Neuronal stem cell (in vitro differentiated cells): ENCODE measurements around the gene INPP1.

ENCODE experiments used
- DNase-seq: peaks from one replicate; pipeline ENCODE4 v3.0.0-alpha.2; 2013; ENCODE audit warnings: low spot score
- H2AFZ ChIP-seq: one replicate; pipeline ENCODE4 v1.6.1; 2013; ENCODE audit warnings: mild to moderate bottlenecking, low read length, inconsistent platforms
- H2AK5ac ChIP-seq: 2 replicates; pipeline ENCODE4 v1.6.1; 2013; ENCODE audit warnings: low read depth, mild to moderate bottlenecking, inconsistent platforms, low read length, moderate library complexity, mixed read lengths
- H2BK120ac ChIP-seq: 2 replicates; pipeline ENCODE4 v1.6.1; 2013; ENCODE audit warnings: low read depth, mild to moderate bottlenecking, inconsistent platforms, low read length, moderate library complexity, mixed read lengths
- H2BK12ac ChIP-seq: one replicate; pipeline ENCODE4 v1.6.1; 2013; ENCODE audit warnings: low read length, inconsistent platforms
- H2BK15ac ChIP-seq: 2 replicates; pipeline ENCODE4 v1.6.1; 2013; ENCODE audit warnings: mild to moderate bottlenecking, low read length, inconsistent platforms, mixed read lengths
- H2BK5ac ChIP-seq: one replicate; pipeline ENCODE4 v1.6.1; 2013; ENCODE audit warnings: inconsistent platforms, mild to moderate bottlenecking, low read length, moderate library complexity
- H3K14ac ChIP-seq: one replicate; pipeline ENCODE4 v1.6.1; 2013; ENCODE audit warnings: low read length, inconsistent platforms
- H3K18ac ChIP-seq: 2 replicates; pipeline ENCODE4 v1.6.1; 2013; ENCODE audit warnings: low read length, inconsistent platforms
- H3K23ac ChIP-seq: 2 replicates; pipeline ENCODE4 v1.6.1; 2013; ENCODE audit warnings: low read depth, mild to moderate bottlenecking, mixed read lengths, low read length, inconsistent platforms; ENCODE audit not compliant: poor library complexity
- H3K27ac ChIP-seq: replicated peaks from 3 replicates; pipeline ENCODE4 v1.5.1; 2013; ENCODE audit warnings: low read length, inconsistent platforms
- H3K27me3 ChIP-seq, 3 experiments: 2 replicates each; pipeline ENCODE4 v1.6.1; 2013; ENCODE audit warnings: low read length in 3 of 3, mild to moderate bottlenecking in 2 of 3, inconsistent platforms in 1 of 3, low read depth in 1 of 3, mixed read lengths in 1 of 3, moderate library complexity in 1 of 3; ENCODE audit not compliant: control insufficient read depth in 3 of 3, insufficient read depth in 3 of 3
- H3K36me3 ChIP-seq, 2 donors: replicated peaks in 1 of 2; 2 replicates each; pipeline ENCODE4 v1.6.1; 2013; ENCODE audit warnings: low read length in 2 of 2; ENCODE audit not compliant: control insufficient read depth in 2 of 2, insufficient read depth in 2 of 2
- H3K4ac ChIP-seq: 2 replicates; pipeline ENCODE4 v1.6.1; 2013; ENCODE audit warnings: inconsistent platforms, mild to moderate bottlenecking, low read length, moderate library complexity
- H3K4me1 ChIP-seq, 2 donors: 1 replicate in 1 of 2; 2 replicates in 1 of 2; pipeline ENCODE4 v1.6.1; 2013; ENCODE audit warnings: low read length in 2 of 2, low read depth in 1 of 2; ENCODE audit not compliant: control insufficient read depth in 2 of 2, insufficient read depth in 1 of 2
- H3K4me2 ChIP-seq: one replicate; pipeline ENCODE4 v1.6.1; 2013; ENCODE audit warnings: mild to moderate bottlenecking, low read length, inconsistent platforms; ENCODE audit not compliant: insufficient read depth, poor library complexity, severe bottlenecking
- H3K4me3 ChIP-seq, 2 donors: 2 replicates each; pipeline ENCODE4 v1.5.1; 2013; ENCODE audit warnings: low read length in 2 of 2, mild to moderate bottlenecking in 2 of 2, inconsistent platforms in 1 of 2, moderate library complexity in 1 of 2
- H3K79me1 ChIP-seq: one replicate; pipeline ENCODE4 v1.6.1; 2013; ENCODE audit warnings: low read depth, mild to moderate bottlenecking, inconsistent platforms, low read length, moderate library complexity
- H3K9ac ChIP-seq: one replicate; pipeline ENCODE4 v1.6.1; 2013; ENCODE audit warnings: mild to moderate bottlenecking, low read depth, low read length, inconsistent platforms; ENCODE audit not compliant: poor library complexity
- H3K9me3 ChIP-seq, 2 donors: replicated peaks in 1 of 2; 2 replicates each; pipeline versions ENCODE3 to v1.6.1; 2013; ENCODE audit warnings: low read length in 2 of 2, mild to moderate bottlenecking in 2 of 2, inconsistent platforms in 1 of 2, low read depth in 1 of 2, mixed read lengths in 1 of 2, moderate library complexity in 1 of 2; ENCODE audit not compliant: control insufficient read depth in 2 of 2, insufficient read depth in 1 of 2
- H4K8ac ChIP-seq: one replicate; pipeline ENCODE4 v1.6.1; 2013; ENCODE audit warnings: low read depth, mild to moderate bottlenecking, inconsistent platforms, low read length, moderate library complexity
- H4K91ac ChIP-seq: one replicate; pipeline ENCODE4 v1.6.1; 2013; ENCODE audit warnings: low read length, low read depth, mild to moderate bottlenecking, inconsistent platforms; ENCODE audit not compliant: poor library complexity
- WGBS, 2 donors: extraction: QIAGEN DNeasy Blood & Tissue Kit; methylation state at CpG; one replicate each; pipeline ENCODE4 v1.1.7; 2013; ENCODE audit warnings: missing lambda C conversion rate in 2 of 2, mixed read lengths in 1 of 2; ENCODE audit not compliant: insufficient read length in 2 of 2, insufficient replicate concordance in 1 of 2; ENCODE audit errors: extremely low coverage in 2 of 2; 5-methylcytosine and 5-hydroxymethylcytosine counted together

Gene INPP1

DNA sequence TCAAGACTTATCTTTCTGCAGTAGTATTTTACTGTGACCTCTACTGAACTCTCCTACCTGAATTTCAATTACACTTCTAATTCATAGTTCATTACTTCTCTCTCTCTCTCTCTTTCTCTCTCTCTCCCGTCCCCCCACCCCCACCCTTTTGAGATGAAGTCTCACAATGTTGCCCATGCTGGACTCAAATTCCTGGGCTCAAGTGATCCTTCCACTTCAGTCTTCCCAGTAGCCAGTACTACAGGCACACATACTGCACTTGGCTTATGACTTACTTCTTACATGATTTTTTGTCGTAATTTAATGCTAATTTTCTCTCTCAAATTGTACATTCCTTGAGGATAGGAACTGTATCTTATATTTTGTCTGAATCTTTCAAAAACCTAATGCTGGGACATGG lies 17.8 kb upstream of the INPP1 start:
- Histone ChIP-seq H3K9me3 (no peaks in the 10 kb centered on the region), H2BK15ac (no peak overlapping the region), H3K27me3 (no peaks in the 10 kb centered on the region), H3K4me2 (no peak overlapping the region), H3K9ac (no peak overlapping the region), H4K91ac (no peak overlapping the region), H3K4ac (no peak overlapping the region), H2BK120ac (no peak overlapping the region), H2BK5ac (no peak overlapping the region), H3K36me3 (no peaks in the 10 kb centered on the region), H2AFZ (no peak overlapping the region), H3K79me1 (no peaks in the 10 kb centered on the region), H3K14ac (no peak overlapping the region), H3K27ac (no peak overlapping the region), H3K4me1 (peaks cover 2% of the 10 kb centered on the region in 2 donors), H3K4me3 (no peak overlapping the region), H4K8ac (no peak overlapping the region), H3K18ac (no peak overlapping the region), H2AK5ac (no peak overlapping the region), H3K23ac (no peak overlapping the region), H2BK12ac (no peak overlapping the region)
- no CpG with 5 or more reads among the region's 2 CpGs for WGBS, 2 donors
- DNase-seq, result no peak

DNA sequence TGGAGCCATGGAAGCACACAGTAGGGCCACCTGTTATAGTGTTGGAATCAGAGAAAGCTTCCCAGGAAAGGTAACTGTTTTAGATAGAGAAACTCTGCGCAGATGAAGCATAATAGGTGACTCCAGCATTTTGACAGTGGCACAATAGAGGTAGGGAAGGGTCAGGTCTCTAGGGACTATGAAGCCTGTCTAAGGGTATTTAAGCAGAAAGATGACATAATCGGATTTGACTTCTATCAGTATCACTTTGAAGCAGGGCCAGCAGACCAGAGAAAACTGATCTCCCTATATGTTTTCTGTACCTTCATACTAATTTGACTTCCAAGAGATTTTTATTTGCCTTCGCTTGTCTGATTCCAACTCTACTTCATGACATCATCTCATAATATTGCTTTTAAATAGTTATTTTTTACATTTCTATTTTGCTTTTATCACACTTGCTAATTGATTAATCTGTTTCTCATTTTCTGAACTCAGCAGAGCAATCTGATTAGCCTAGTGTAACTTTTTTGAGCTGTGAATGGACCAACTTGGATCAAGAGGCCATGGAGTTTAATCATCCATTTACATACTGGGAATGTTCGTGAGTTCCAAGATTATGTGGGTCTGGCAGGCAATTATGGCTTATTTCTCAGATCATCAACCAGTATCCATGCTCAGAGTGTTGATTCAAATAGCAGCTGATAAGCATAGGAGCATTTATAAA lies 15.4 kb upstream of the INPP1 start:
- Histone ChIP-seq H3K4me1 (peaks cover 2% of the 10 kb centered on the region in 2 donors), H2BK120ac (no peak overlapping the region), H3K18ac (no peak overlapping the region), H3K4ac (no peak overlapping the region), H3K9ac (no peak overlapping the region), H3K36me3 (no peaks in the 10 kb centered on the region), H3K27ac (no peak overlapping the region), H2BK15ac (no peak overlapping the region), H3K79me1 (no peaks in the 10 kb centered on the region), H2BK5ac (no peak overlapping the region), H3K4me2 (no peak overlapping the region), H3K14ac (no peak overlapping the region), H3K4me3 (no peak overlapping the region), H3K27me3 (no peaks in the 10 kb centered on the region), H2AFZ (no peak overlapping the region), H4K91ac (no peak overlapping the region), H2AK5ac (no peak overlapping the region), H4K8ac (no peak overlapping the region), H3K23ac (no peak overlapping the region), H3K9me3 (no peaks in the 10 kb centered on the region), H2BK12ac (no peak overlapping the region)
- DNase-seq, result no peak
- WGBS, 2 donors, result no CpG with 5 or more reads among the region's 4 CpGs

DNA sequence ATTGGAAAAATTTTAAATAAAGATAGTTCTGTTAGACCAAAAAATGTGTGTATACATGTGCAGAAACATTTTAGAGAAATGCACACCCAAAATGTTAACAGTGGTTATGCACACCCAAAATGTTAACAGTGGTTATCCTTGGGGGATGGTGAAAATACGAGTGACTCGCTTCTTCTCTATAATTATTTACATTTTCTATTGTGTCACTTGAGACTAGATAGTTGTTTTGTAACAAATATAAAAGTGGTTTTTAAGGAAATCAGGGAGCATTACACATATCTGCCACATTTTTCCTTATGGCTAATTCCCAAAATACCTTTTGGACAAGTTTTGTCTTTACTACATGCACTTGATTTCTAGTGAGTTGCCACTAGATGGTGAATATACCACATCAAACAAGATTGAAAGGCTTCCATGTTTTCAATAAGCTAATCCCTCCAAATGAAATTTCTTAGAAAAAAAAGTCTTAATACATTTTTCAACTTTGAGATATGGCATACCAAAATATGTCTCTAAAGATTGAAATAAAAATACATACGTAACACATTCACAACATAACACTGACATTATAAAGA lies 14.7 kb upstream of the INPP1 start:
- no peak overlapping the region for H3K14ac ChIP-seq
- WGBS, 2 donors, result no CpG with 5 or more reads among the region's 3 CpGs
- no peak overlapping the region for H2BK5ac ChIP-seq
- no peak overlapping the region for H3K4me2 ChIP-seq
- no peaks in the 10 kb centered on the region for H3K9me3 ChIP-seq
- no peak overlapping the region for H3K23ac ChIP-seq
- no peak overlapping the region for H4K8ac ChIP-seq
- no peak overlapping the region for H2BK12ac ChIP-seq
- H2AFZ ChIP-seq, result no peak overlapping the region
- H2BK120ac ChIP-seq, result no peak overlapping the region
- no peak overlapping the region for H4K91ac ChIP-seq
- no peak for DNase-seq
- H3K4ac ChIP-seq, result no peak overlapping the region
- no peak overlapping the region for H3K27ac ChIP-seq
- H3K9ac ChIP-seq, result no peak overlapping the region
- H3K18ac ChIP-seq, result no peak overlapping the region
- no peak overlapping the region for H2AK5ac ChIP-seq
- H3K4me3 ChIP-seq, result no peak overlapping the region
- no peak overlapping the region for H2BK15ac ChIP-seq
- no peaks in the 10 kb centered on the region for H3K27me3 ChIP-seq
- peaks cover 2% of the 10 kb centered on the region in 2 donors for H3K4me1 ChIP-seq
- no peaks in the 10 kb centered on the region for H3K79me1 ChIP-seq
- H3K36me3 ChIP-seq, result no peaks in the 10 kb centered on the region

DNA sequence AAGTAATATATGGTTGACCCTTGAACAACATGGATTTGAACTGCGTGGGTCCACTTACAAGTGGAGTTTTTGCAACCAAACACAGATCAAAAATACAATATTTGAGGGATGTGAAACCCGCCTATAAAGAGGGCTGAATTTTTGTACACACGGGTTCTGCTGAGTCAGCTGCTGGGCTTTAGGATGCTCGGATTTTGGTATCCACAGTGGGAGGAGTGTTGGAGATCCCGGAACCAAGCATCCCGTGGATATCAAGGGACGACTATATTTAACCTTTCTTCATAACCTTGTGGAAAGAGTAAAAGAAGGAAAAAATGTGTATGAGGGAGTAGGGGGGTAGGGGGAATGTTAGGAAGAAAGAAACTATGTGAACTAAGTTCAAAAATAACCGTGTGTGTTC lies 10.0 kb upstream of the INPP1 start:
- H3K36me3 ChIP-seq, result no peaks in the 10 kb centered on the region
- no peak overlapping the region for H2BK12ac ChIP-seq
- H3K14ac ChIP-seq, result no peak overlapping the region
- H3K4me1 ChIP-seq, result no peaks in the 10 kb centered on the region
- no peak overlapping the region for H3K18ac ChIP-seq
- no peak overlapping the region for H2BK15ac ChIP-seq
- H3K9ac ChIP-seq, result no peak overlapping the region
- H2BK120ac ChIP-seq, result no peak overlapping the region
- no peaks in the 10 kb centered on the region for H3K9me3 ChIP-seq
- no peak overlapping the region for H3K4me3 ChIP-seq
- H4K8ac ChIP-seq, result no peak overlapping the region
- DNase-seq, result no peak
- no peak overlapping the region for H3K4me2 ChIP-seq
- WGBS, 2 donors, result no CpG with 5 or more reads among the region's 8 CpGs
- H3K27ac ChIP-seq, result no peak overlapping the region
- H3K79me1 ChIP-seq, result no peaks in the 10 kb centered on the region
- H2AFZ ChIP-seq, result no peak overlapping the region
- H3K27me3 ChIP-seq, result no peaks in the 10 kb centered on the region
- H3K23ac ChIP-seq, result no peak overlapping the region
- no peak overlapping the region for H4K91ac ChIP-seq
- no peak overlapping the region for H3K4ac ChIP-seq
- no peak overlapping the region for H2AK5ac ChIP-seq
- no peak overlapping the region for H2BK5ac ChIP-seq
